Suppressor macrophage (primary cell): ENCODE measurements around the gene PPARA.

ENCODE experiments used
- DNase-seq, 4 experiments: peaks; one replicate each; pipeline ENCODE4 v3.0.0-alpha.2; 2020 to 2022

The PPARA gene

DNA sequence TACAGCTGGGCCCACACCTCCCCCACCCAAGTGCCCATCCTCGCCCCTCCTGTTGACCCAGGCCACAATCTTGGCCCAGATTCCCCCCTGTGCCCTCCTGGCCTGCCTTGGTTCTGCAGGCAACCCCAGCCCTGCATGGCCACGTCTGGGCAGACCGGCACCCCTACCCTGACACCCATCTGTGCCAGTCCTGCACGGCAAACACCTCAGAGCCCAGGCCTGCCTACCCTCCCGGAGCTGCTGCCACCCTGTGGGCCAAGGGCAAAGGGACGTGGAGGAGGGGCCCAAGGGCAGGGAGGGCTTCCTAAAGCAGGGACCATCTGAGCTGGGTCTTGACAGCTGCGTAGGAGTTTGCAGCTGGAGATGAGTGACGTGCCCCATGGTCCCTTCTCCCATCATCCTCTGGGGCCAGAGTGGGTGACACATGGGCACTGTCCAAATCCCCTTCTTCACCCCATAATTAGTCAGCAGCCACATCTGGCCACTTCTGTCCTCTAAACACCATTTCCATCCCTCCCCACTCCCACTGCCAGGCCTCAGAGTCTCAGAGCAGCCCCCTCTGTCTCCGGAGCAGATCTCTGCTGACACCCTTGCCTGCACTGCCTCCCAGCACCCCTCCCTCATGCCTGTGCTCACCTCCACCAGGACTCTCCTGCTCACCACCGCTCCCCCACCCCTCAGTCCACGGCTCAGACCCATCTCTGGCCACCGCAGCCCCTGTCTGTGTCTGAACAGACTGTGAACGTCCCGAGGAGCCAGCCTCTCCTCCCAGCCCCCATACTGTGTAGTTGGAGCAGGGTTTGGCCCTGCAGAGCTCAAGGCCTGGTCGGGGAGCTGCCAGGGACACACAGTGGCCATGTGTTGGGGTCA, 35.6 kb upstream of the PPARA start:
- DNase-seq = no peak

GRCh38 chr22:46115388-46115678, 35.0 kb upstream of the PPARA start:
- no peak for DNase-seq

GRCh38 chr22:46115755-46116490, 34.4 kb upstream of the PPARA start:
- no peak for DNase-seq

GRCh38 chr22:46116491-46116958, 33.8 kb upstream of the PPARA start:
- peak; percentile 89 to 95 (median 94) for DNase-seq

GRCh38 chr22:46117206-46118199, 32.8 kb upstream of the PPARA start:
- DNase-seq = no peak

DNA sequence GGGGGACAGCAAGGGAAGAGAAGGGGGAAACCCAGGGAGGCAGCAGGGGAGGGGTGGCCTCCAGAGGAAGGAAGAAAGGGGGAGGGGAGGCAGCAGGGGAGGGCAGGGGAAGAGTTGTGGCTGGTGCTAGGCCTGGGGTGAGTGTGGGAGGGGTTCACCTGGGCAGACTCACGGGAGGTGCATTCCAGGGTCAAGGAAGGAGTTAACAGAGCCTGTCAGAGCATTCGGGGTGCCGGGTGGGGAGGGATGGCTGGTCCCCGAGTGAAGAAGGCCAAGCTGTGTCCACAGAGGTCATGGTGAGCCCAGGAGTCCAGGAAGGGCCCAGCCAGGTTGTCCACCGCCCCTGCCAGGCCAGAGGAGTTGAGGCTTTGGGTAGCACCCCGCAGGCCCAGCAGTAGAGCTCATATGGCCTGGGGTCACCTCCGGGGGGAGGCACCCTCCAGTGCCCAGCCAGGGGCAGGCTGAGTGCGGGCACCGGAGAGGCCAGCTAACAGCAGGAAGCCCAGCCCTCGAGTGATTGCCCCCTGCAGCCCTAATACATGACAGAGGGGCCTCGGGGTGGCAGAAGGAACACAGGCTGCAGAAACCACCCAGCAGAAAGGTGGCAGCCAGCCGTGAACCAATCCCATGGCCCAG, 31.1 kb upstream of the PPARA start:
- no peak for DNase-seq

DNA sequence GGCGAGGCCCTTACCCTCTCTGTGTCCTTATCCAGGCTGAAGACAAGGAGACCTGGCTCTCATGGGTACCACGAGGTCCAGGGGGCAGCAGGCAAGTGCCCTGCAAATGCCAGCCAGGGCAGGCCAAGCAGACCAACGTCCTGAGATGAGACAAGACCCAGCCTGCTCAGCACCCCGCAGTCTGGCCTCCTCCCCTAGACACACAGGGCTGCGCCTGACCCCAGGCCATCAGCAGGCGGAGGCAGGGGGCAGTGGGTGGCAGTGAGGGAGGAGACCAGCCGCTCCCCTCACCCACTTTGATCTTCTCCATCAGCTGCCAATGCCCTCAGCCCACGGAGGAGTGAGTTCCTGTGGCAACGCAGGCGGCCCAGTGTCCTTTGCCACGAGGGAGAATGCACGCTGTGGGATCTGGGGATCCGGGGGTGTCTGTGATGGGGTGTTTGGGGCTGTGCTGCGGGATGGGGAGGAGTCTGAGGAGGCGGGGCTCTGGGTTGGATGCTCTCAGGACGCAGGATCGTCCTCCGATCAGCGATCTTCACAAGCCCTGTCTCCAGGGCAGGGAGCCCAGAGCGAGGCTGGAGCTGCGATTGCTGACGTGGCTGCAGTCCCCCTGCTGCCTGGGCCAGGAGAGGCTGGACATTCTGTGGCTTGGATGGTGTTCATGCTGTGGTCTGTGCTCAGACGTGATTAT, 30.5 kb upstream of the PPARA start:
- DNase-seq = no peak

- no peak for DNase-seq
These were observed 29.9 kb upstream of the PPARA start for GRCh38 chr22:46120420-46120737.

DNA sequence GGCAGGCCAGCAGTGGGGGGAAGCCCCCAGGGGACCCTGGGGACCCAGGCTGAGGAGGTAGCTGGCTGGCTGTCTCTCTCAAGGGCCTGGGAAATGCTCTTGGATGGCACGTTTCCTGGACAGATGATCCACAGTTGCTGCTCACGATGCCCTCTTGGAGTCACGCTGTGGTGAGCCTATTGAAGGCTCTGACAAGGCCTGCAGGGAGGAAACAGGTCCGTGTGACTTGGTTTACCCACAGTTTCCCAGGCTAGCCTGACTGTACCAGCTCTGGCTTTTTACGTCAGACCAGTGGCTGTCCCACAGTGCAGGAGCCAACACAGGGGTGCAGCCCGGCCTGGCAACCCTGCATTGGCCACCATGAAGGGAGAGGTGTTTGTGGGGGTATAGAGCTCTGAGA, 29.2 kb upstream of the PPARA start:
- DNase-seq = no peak

GRCh38 chr22:46121523-46122287, 28.6 kb upstream of the PPARA start:
- DNase-seq = no peak

DNA sequence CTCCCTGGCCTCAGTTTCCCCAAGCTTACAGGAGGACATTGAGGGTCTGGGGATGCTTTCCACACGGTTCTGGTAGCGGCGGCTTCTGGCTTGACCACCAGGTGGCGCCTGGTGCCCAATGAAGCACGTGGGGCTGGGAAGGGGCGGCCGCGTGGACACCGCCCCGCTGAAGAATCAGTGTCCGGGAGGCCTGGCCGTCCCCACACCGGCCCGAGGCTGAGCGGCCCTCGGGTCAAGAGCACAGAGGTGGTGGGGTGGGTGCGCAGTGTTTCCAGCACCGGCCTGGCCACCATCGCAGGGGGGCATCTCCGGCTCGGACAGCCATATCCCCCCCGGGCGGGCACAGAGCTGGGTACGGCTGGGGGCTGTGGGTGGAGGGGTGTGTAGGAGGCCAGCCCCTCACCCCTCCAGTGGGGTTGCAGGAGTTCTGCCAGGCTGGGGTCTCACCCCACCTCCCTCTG, 27.8 kb upstream of the PPARA start:
- DNase-seq = peak; percentile 76 to 89 (median 82)

GRCh38 chr22:46122980-46123693, 27.2 kb upstream of the PPARA start:
- DNase-seq = peak in 3 of 4 experiments; percentile 16 to 39 (median 23)

DNA sequence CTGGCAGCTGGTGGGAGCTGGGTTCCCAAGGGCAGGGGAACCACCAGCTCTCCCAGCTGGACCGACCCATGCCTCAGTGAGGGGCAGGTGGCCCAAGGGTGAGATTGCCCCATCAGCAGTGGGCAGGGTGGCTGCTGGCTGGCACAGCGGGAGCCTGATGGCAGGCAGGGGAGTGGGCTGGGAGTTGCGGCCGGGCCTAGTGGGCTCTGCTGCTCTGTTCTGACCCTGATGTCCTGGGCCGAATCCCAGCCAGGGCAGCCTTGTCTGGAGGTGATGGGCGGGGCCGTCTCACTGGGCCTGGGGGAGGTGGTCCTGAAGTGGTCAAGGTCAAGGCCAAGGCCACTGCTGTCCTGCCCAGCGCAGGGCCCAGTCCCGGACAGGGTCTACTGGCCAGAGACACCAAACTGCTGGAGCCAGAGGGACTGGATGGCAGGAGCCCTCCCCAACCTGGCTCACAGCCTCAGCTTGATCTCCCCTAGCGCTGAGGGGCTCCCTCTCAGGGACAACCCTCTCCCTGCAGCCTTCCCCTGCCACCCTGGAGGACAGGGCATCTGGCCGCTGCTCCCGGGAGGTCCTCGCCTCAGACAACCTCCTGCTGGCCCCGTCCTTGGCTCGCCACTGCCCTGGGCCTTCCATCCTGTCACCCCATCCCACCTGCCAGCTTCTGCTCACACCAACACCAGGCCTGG, 26.5 kb upstream of the PPARA start:
- DNase-seq = no peak

DNA sequence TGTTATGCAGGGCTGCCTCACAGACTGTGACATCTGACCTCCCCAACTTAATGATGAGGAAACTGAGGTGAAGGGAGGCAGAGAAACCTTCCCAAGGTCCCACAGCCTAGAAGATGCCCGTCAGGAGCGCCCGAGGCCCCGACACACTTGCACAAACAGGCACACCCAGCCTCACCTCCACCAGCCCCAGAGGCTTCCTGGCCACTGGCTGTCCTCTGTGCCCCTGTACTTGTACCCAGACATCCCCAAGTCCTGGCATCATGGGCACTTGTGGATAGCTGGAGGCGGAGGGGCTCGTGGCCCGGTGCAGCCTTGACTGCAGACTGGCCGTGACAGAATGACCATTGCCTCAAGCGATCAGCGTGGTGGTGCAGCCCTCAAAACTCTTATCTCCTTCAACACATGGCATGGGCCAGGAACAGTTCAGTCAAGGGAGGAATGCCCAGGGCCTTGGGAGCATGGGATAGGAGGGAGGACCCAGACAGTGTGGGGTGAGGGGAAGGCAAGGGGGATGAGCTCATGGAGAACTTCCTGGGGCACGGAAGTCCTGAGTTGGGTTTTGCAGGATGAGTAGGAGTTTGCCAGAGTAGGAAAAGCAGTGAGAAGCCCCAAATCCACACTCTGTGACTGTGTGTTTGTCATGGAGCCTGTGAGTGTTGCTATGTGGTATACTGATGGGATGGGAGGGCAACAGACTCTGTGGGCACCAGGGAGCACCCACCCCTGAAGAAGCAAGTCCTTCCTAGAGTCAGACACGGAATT, 25.8 kb upstream of the PPARA start:
- no peak for DNase-seq

- DNase-seq = no peak
These were observed 25.0 kb upstream of the PPARA start for GRCh38 chr22:46125311-46125710.

DNA sequence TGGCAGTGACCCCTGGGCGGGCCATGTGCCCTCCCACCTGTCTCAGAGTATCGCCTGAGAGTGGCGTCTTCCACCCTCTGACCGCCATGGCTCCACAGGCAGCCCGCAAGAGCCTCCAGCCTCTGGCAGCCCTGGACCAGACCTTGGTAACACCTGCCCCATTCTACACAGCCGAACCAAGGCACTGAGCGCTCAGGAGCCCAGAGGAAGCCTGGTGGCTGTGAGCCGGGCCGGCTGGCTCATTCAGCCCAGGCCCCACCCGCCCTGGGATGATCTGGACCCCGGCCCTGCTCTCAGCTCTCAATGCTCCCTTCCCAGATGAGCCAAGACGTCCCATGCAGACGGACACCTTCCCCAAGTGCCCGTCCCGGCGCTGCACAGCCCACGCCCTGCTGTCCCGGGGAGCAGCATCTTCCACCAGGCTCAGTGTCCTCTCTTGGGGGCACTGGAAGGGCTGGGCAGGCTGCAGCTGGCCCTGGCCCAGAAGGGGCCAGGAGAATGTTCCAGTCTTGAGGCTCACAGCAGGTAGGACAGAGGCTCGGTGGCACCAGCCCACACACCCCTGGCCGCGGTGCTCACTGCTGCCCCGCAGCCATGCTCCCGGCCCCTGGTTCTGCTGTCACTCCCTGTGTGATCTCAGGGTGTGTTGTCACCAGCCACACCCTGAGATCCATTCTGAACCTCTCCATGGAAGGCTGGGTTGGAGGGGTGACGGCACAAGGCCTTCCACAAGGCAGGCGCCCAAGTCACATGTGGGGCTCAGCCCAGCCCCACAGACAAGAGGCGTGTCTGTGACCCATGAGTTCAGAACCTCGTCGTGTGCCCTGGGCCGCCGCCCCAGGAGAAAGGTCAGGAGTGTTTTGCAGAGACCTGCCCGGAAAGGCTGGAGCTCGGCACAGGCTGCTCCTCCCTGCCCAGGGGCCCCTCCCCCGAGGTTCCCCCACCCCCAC, 24.2 kb upstream of the PPARA start:
- DNase-seq = no peak

DNA sequence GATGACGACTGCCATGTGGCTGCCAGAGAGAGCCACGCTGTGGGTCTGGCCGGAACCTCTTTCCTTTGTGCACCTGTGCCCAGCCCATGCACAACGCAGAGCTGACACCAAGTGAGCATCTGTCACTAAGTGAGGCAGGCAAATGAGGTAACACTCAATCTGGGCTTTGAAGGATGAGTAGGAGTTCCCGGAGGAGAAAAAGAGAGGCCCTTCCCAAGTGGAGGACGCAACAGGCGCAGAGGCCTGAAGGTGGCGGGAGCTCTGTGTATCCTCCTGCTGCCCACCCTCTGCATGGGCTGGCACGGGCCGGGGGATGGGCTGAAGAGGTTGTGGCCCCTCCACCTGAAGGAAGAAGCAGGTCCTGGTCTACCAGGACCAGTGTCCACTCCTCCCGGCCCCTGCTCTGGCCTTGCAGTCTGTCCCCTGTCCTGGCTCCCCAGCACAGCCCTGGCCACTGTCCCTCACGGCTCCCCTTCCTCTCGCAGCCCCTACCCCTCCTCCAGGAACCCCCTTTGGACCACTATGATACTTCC, 23.4 kb upstream of the PPARA start:
- no peak for DNase-seq
